Transverse colon (tissue), 3 donors: ENCODE data around the gene RER1.

Experiments used
- CTCF ChIP-seq, 5 experiments: fragments of 200-600 bp in 3 of 5; fragments of 450-650 bp in 2 of 5; sonication (generic) in 3 of 5; IDR thresholded peaks; 1 replicate in 2 of 5; 2 replicates in 3 of 5; pipeline ENCODE4 v1.5.1; 2016 to 2017; ENCODE audit warnings: antibody characterized with exemption in 5 of 5, inconsistent platforms in 3 of 5, mild to moderate bottlenecking in 2 of 5, moderate library complexity in 1 of 5
- POLR2A ChIP-seq: fragments of 450-650 bp; IDR thresholded peaks from one replicate; pipeline ENCODE4 v1.6.1; 2016; ENCODE audit warnings: antibody characterized with exemption, mild to moderate bottlenecking, moderate library complexity

GRCh38 chr1:2344121-2344681, 47.4 kb upstream of the RER1 start:
- TF ChIP-seq POLR2A (no peak), CTCF (IDR thresholded peaks at IDR 0.05) (no peak)
